ENCODE data around the gene ASCC1. TPM values are rescaled to one million over a fixed set of nuclear protein-coding genes. Genes with fewer than 3 reads are reported as not detected.

The ASCC1 gene
- total and polyA plus RNA-seq, 9 donors = 21.6 to 53.9 (median 31.1) TPM

DNA sequence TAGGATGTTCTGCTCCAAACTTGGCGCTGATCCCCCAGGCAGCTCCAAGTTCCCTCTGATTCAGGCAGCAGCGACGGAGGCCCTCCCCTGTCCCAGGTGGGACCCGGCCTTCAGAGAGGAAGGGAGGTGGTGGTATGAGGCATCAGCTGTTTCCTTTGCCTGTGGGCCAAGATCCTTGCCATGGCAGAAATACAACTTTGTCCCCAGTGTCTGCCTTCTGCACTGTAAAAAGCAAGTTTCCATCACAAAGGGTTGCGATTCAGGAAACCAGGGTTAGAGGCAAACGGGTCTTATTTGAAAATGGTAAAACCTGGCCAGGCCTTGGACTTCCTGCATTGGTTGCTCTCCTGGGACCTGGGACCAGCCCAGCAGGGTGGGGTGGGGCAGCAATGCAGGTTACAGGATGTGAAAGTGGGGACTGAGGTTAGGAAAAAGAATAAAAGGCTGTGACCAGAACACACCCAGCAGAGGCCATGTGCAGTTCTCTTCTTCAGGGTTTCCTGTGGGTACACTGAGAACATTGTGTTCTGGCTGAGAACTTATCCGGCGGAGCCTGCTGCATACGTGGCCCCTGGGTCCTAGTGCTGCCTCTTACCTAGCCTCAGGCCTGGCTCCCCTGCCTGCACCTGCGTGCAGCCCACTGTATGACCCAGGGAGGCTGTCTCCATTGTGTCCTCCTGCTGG, 32.5 kb upstream of the ASCC1 start:
- Histone ChIP-seq H3K4me1 (ENCODE audit: insufficient read depth) (peaks cover 45% of the 10 kb centered on the region), H3K27ac (peak overlapping the region; percentile 86 to 88), H3K9me3 (no peaks in the 10 kb centered on the region), H3K4me3 (peak overlapping the region; percentile 26), H3K36me3 (no peaks in the 10 kb centered on the region), H3K27me3 (no peaks in the 10 kb centered on the region)
- WGBS, 3 donors = 3 to 6% (median 6%) methylated on average over 10 of the region's 10 CpGs
- intact Hi-C loops (cut with DNase I) = loop anchor here in 2 of 4 donors (10.0 kb wide), 1 partner anchor 86 kb away; no protein-coding TSS in a partner anchor
- TF ChIP-seq POLR2A (IDR thresholded peaks at IDR 0.05) = peak; percentile 54
- TF ChIP-seq, protein P1, sequence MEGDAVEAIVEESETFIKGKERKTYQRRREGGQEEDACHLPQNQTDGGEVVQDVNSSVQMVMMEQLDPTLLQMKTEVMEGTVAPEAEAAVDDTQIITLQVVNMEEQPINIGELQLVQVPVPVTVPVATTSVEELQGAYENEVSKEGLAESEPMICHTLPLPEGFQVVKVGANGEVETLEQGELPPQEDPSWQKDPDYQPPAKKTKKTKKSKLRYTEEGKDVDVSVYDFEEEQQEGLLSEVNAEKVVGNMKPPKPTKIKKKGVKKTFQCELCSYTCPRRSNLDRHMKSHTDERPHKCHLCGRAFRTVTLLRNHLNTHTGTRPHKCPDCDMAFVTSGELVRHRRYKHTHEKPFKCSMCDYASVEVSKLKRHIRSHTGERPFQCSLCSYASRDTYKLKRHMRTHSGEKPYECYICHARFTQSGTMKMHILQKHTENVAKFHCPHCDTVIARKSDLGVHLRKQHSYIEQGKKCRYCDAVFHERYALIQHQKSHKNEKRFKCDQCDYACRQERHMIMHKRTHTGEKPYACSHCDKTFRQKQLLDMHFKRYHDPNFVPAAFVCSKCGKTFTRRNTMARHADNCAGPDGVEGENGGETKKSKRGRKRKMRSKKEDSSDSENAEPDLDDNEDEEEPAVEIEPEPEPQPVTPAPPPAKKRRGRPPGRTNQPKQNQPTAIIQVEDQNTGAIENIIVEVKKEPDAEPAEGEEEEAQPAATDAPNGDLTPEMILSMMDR (IDR thresholded peaks at IDR 0.05) = peak in 1 of 3 donors; percentile 5
- peak; percentile 67 for TF ChIP-seq EP300 (IDR thresholded peaks at IDR 0.05)
- peak; percentile 76 to 88 (median 85) for DNase-seq

DNA sequence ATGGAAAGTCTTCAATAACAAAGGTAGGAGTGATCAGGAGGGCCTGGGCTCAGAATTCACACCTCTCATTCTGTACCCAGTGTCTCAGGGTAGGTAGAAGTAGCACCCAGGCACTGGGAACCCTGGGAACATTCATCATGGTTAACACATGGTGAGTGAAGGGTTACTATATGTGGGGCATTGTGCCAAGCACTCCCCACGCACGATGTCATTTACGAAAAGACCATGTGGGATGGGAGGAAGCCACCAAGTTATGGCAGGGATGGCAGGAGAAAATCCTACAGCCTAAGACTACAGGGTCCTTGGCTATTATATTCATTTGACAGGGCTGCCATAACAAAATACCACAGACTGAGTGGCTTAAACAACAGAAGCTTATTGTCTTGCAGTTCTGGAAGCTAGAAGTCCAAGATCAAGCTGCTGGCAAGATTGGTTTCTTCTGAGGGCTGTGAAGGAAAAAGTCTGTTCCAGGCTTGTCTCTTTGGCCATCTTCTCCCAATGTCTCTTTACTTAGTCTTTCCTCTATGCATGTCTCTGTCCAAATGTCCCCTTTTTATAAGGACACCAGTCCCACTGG, 30.0 kb upstream of the ASCC1 start:
- H3K36me3 ChIP-seq = no peaks in the 10 kb centered on the region
- no peak for DNase-seq
- H3K9me3 ChIP-seq = no peaks in the 10 kb centered on the region
- peaks cover 47% of the 10 kb centered on the region for H3K4me1 ChIP-seq (ENCODE audit: insufficient read depth)
- H3K27ac ChIP-seq = peak overlapping the region in 1 of 2 donors; percentile 12
- TF ChIP-seq EP300 (IDR thresholded peaks at IDR 0.05) (no peak), POLR2A (IDR thresholded peaks at IDR 0.05) (no peak)
- TF ChIP-seq, protein P1 (IDR thresholded peaks at IDR 0.05) = no peak
- 2 to 10% (median 5%) methylated on average over 3 of the region's 3 CpGs for WGBS, 3 donors
- no peaks in the 10 kb centered on the region for H3K27me3 ChIP-seq
- intact Hi-C loops (cut with DNase I) = loop anchor here in 3 of 4 donors (2.0 to 10.0 kb wide), 2 partner anchors 27 to 89 kb away; partner anchors contain the start of gene DDIT4 (in 1 of the 3)
- no peak overlapping the region for H3K4me3 ChIP-seq

DNA sequence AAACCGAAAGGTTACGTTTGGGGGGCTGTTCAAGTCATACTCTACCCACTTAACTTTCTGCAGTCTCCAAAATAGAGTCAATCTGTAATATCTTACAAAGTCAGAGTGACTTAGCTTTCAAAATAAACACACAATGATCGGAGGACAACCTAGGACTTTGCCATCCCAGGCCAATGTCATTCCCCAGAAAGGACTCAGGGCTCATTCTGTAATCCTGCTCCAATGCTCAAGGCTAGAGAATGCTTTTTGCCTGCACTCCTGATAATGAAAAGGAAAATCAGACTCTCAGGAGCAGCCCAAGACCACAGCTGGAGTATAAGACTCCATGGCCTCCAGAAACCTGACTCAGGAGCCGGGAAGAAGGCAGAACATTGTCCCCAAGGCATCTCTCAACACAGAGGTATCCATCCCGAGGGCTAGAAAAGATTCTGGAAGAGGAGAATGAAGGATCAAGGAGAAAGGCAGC, 28.5 kb upstream of the ASCC1 start:
- Histone ChIP-seq H3K27ac (peak overlapping the region; percentile 16 to 57), H3K4me1 (ENCODE audit: insufficient read depth) (peaks cover 47% of the 10 kb centered on the region), H3K4me3 (no peak overlapping the region), H3K9me3 (no peaks in the 10 kb centered on the region), H3K36me3 (no peaks in the 10 kb centered on the region), H3K27me3 (no peaks in the 10 kb centered on the region)
- no peak for TF ChIP-seq EP300 (IDR thresholded peaks at IDR 0.05)
- no peak for TF ChIP-seq POLR2A (IDR thresholded peaks at IDR 0.05)
- TF ChIP-seq, protein P1 (IDR thresholded peaks at IDR 0.05) = no peak
- no peak for DNase-seq
- 15 to 28% (median 18%) methylated on average over 5 of the region's 5 CpGs for WGBS, 3 donors
- intact Hi-C loops (cut with DNase I) = loop anchor here in 3 of 4 donors (2.0 to 10.0 kb wide), 2 partner anchors 28 to 90 kb away; partner anchors contain the start of gene DDIT4 (in 1 of the 3)

DNA sequence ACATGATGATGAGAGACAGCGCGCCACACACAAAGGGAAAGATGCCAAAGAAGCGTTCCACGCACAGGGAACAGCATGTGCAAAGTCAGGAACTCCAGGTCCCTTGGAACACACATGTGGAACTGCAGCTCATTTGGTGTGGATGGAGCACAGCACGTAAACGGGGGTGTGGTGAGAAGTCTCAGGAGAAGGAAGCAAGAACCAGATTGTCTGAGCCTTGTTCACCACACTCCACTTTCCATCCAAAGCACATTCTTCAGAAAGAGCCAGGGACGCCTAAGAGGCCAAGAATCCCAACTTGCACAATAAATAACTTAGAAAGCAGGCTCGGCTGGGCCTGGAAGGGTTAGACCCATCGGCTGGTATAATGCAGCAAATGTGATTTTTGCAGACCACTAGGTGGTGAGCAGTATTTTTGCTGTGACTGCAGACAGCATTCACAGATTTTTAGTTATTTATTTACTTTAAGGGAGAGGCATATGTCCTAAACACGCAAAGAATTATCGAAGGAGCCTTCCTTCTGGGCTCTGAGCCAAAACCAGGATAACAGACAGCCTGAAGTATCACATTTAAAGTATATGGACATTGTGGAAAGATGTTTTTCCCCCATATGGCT, 27.9 kb upstream of the ASCC1 start:
- intact Hi-C loops (cut with DNase I) = loop anchor here in 3 of 4 donors (2.0 to 10.0 kb wide), 2 partner anchors 29 to 91 kb away; partner anchors contain the start of gene DDIT4 (in 1 of the 3)
- Histone ChIP-seq H3K4me1 (ENCODE audit: insufficient read depth) (peaks cover 45% of the 10 kb centered on the region), H3K9me3 (no peaks in the 10 kb centered on the region), H3K27me3 (no peaks in the 10 kb centered on the region), H3K36me3 (no peaks in the 10 kb centered on the region), H3K4me3 (no peak overlapping the region), H3K27ac (peak overlapping the region; percentile 45 to 57)
- 30 to 33% (median 30%) methylated on average over 11 of the region's 11 CpGs for WGBS, 3 donors
- TF ChIP-seq EP300 (IDR thresholded peaks at IDR 0.05) = peak; percentile 28
- TF ChIP-seq, protein P1 (IDR thresholded peaks at IDR 0.05) = peak in 1 of 3 donors; percentile 61
- TF ChIP-seq POLR2A (IDR thresholded peaks at IDR 0.05) = no peak
- DNase-seq = peak; percentile 52 to 77 (median 59)
